A549 (cell line): ENCODE measurements around the gene ARHGEF19.

Source experiments
- BHLHE40 ChIP-seq: IDR thresholded peaks from 2 replicates; pipeline ENCODE4 v1.6.1; 2012; ENCODE audit warnings: low read depth, low read length, inconsistent platforms
- CHD2 ChIP-seq: fragments of 150-350 bp; IDR thresholded peaks from 2 replicates; pipeline ENCODE4 v1.6.1; 2014; ENCODE audit warnings: low read length; ENCODE audit not compliant: partially characterized antibody
- CHD4 ChIP-seq: fragments of 200-600 bp; sonication (generic); IDR thresholded peaks from 2 replicates; pipeline ENCODE4 v1.6.1; 2016; ENCODE audit warnings: antibody characterized with exemption, mild to moderate bottlenecking, borderline replicate concordance
- CTCF ChIP-seq: fragments of >200 bp; sonication (Bioruptor Twin); formaldehyde crosslinking; IDR thresholded peaks from 3 replicates; pipeline ENCODE4 v1.5.1; 2016
- EHF ChIP-seq: fragments of 250-450 bp; sonication (Bioruptor Pico); IDR thresholded peaks from 2 replicates; pipeline ENCODE4 v1.5.0; 2020; ENCODE audit warnings: mild to moderate bottlenecking
- HEYL ChIP-seq: fragments of 250-450 bp; sonication (Bioruptor Pico); IDR thresholded peaks from 2 replicates; pipeline ENCODE4 v1.8.0; 2021; ENCODE audit warnings: mild to moderate bottlenecking, moderate library complexity
- MAFK ChIP-seq: fragments of 450-650 bp; IDR thresholded peaks from 2 replicates; pipeline ENCODE4 v1.6.1; 2014; ENCODE audit not compliant: partially characterized antibody
- POLR2A ChIP-seq: IDR thresholded peaks from 2 replicates; pipeline ENCODE4 v1.6.1; 2012; ENCODE audit warnings: mild to moderate bottlenecking, low read length
- RAD21 ChIP-seq, 2 experiments: fragments of >200 bp in 1 of 2; sonication (Bioruptor Twin) in 1 of 2; formaldehyde crosslinking in 1 of 2; IDR thresholded peaks in 1 of 2; conservative IDR thresholded peaks in 1 of 2; 2 replicates in 1 of 2; 3 replicates in 1 of 2; pipeline ENCODE4 v1.6.1; 2012 to 2018; ENCODE audit warnings: inconsistent platforms in 1 of 2

- TF ChIP-seq CTCF (no peak), EHF (CRISPR knock-in tag) (no peak), MAFK (no peak), BHLHE40 (no peak), RAD21 (conservative IDR thresholded peaks at IDR 0.05 in 1 of 2, IDR thresholded peaks at IDR 0.05 in 1 of 2) (no peak), CHD4 (no peak), HEYL (CRISPR knock-in tag) (no peak), CHD2 (no peak), POLR2A (no peak)
Observed at GRCh38 chr1:16209132-16209846, 3.2 kb downstream of the ARHGEF19 start.
